Brain pericyte (primary cell): ENCODE data around the gene C2orf49.
"Not testable (repeated sequence)": the region's sequence is repeated elsewhere in the genome, so short reads cannot be mapped to it uniquely, and the experiment has no call there.

ENCODE experiments used
- DNase-seq: peaks from one replicate; pipeline ENCODE4 v3.0.0-alpha.2; 2012; ENCODE audit warnings: low read depth, low spot score

The C2orf49 gene

GRCh38 chr2:105321875-105322646, 15.3 kb upstream of the C2orf49 start:
- no peak for DNase-seq

GRCh38 chr2:105323111-105323510, 14.2 kb upstream of the C2orf49 start:
- DNase-seq, result no peak

GRCh38 chr2:105324101-105324500, 13.2 kb upstream of the C2orf49 start:
- no peak for DNase-seq

- no peak for DNase-seq
Measured at GRCh38 chr2:105324732-105325131, 12.6 kb upstream of the C2orf49 start.

- peak; percentile 39 for DNase-seq
Measured at GRCh38 chr2:105325389-105325963, 11.9 kb upstream of the C2orf49 start.

- DNase-seq, result not testable (repeated sequence)
Measured at GRCh38 chr2:105327271-105327670, 10.1 kb upstream of the C2orf49 start.

GRCh38 chr2:105327690-105328089, 9.7 kb upstream of the C2orf49 start:
- DNase-seq, result no peak

- DNase-seq, result no peak
Measured at GRCh38 chr2:105328281-105329196, 8.8 kb upstream of the C2orf49 start.

- no peak for DNase-seq
Measured at GRCh38 chr2:105329197-105329554, 8.2 kb upstream of the C2orf49 start.

- DNase-seq, result no peak
Measured at GRCh38 chr2:105329561-105330495, 7.5 kb upstream of the C2orf49 start, which contains the start of gene TGFBRAP1. Gene TGFBRAP1 (minus strand): TSS chr2:105329735. CDS start chr2:105308301, 21,434 bp downstream.

GRCh38 chr2:105330681-105331375, 6.5 kb upstream of the C2orf49 start:
- DNase-seq, result no peak

GRCh38 chr2:105334211-105334610, 3.1 kb upstream of the C2orf49 start:
- no peak for DNase-seq

GRCh38 chr2:105335469-105335868, 1.9 kb upstream of the C2orf49 start:
- no peak for DNase-seq

GRCh38 chr2:105336786-105337121, 586 bp upstream of the C2orf49 start:
- DNase-seq, result no peak

GRCh38 chr2:105338020-105338385, 663 bp downstream of the C2orf49 start:
- no peak for DNase-seq

- DNase-seq, result no peak
Measured at GRCh38 chr2:105339414-105339813, 2.1 kb downstream of the C2orf49 start.

GRCh38 chr2:105344704-105345345, 7.5 kb downstream of the C2orf49 start:
- DNase-seq, result no peak

- DNase-seq, result no peak
Measured at GRCh38 chr2:105357122-105357521, 19.8 kb downstream of the C2orf49 start.

- no peak for DNase-seq
Measured at GRCh38 chr2:105358593-105358992, 21.3 kb downstream of the C2orf49 start.
